Breast epithelium (tissue), 4 donors: Measurements from ENCODE around the gene VSTM2B. TPM values are rescaled to one million over a fixed set of nuclear protein-coding genes. Genes with fewer than 3 reads are reported as not detected.

Experiments
- DNase-seq, 2 donors: peaks; one replicate each; pipeline ENCODE4 v3.0.0-alpha.2; 2019; ENCODE audit warnings: low spot score in 2 of 2
- H3K27ac ChIP-seq, 2 donors: fragments of 200-600 bp; sonication (generic) in 1 of 2; one replicate each; pipeline ENCODE4 v1.5.1; 2016 to 2019; ENCODE audit warnings: mild to moderate bottlenecking in 1 of 2
- H3K27me3 ChIP-seq, 2 donors: fragments of 200-600 bp; sonication (generic) in 1 of 2; one replicate each; pipeline versions ENCODE4 v1.5.1 to v1.6.0; 2017 to 2019; ENCODE audit warnings: control low read depth in 1 of 2, mild to moderate bottlenecking in 1 of 2
- H3K36me3 ChIP-seq: fragments of 200-600 bp; one replicate; pipeline ENCODE4 v1.5.1; 2019
- H3K4me1 ChIP-seq, 2 donors: fragments of 200-600 bp; sonication (generic); one replicate each; pipeline ENCODE4 v1.5.1; 2016 to 2019; ENCODE audit warnings: control low read depth in 1 of 2
- H3K4me3 ChIP-seq, 3 donors: fragments of 200-600 bp; sonication (generic); 1 replicate in 2 of 3; 2 replicates in 1 of 3; pipeline ENCODE4 v1.5.1; 2016 to 2019; ENCODE audit warnings: mild to moderate bottlenecking in 3 of 3, moderate library complexity in 2 of 3
- H3K9me3 ChIP-seq, 2 donors: fragments of 200-600 bp; sonication (generic) in 1 of 2; one replicate each; pipeline ENCODE4 v1.5.1; 2016 to 2019; ENCODE audit warnings: control low read depth in 1 of 2
- CTCF ChIP-seq, 3 donors: fragments of 450-650 bp; IDR thresholded peaks; one replicate each; pipeline ENCODE4 v1.5.1; 2016 to 2017; ENCODE audit warnings: antibody characterized with exemption in 3 of 3, mild to moderate bottlenecking in 3 of 3, moderate library complexity in 3 of 3
- POLR2A ChIP-seq: fragments of 450-650 bp; IDR thresholded peaks from one replicate; pipeline ENCODE4 v1.6.1; 2016; ENCODE audit warnings: antibody characterized with exemption, mild to moderate bottlenecking, moderate library complexity
- POLR2AphosphoS5 ChIP-seq, 3 donors: sonication (generic); formaldehyde crosslinking; IDR thresholded peaks; one replicate each; pipeline ENCODE4 v1.6.1; 2017; ENCODE audit warnings: antibody characterized with exemption in 3 of 3
- intact Hi-C: fragments of 100-400 bp; cut with DNase I; formaldehyde crosslinking; loops from one replicate; pipeline ENCODE4 v1.15.1; 2023; ENCODE audit warnings: low total_unique reads
- total RNA-seq, 3 donors: library from RNA; depleted of rRNA; stranded (reverse); fragments of >200 nt; gene quantifications; one replicate each; pipeline ENCODE4 v1.1.0, GENCODE V29; 2016

VSTM2B gene
- total RNA-seq, 3 donors from 2014 or later, result not detected

- TF ChIP-seq POLR2A (no peak), CTCF (IDR thresholded peaks at IDR 0.05) (no peak), POLR2AphosphoS5 (IDR thresholded peaks at IDR 0.05) (no peak)
- intact Hi-C loops, result no loop called here
- Histone ChIP-seq H3K4me3 (no peak overlapping the region), H3K27me3 (peaks cover 0 to 53% of the 10 kb centered on the region in 2 donors), H3K36me3 (no peaks in the 10 kb centered on the region), H3K4me1 (no peaks in the 10 kb centered on the region), H3K9me3 (peaks cover 6 to 22% of the 10 kb centered on the region in 2 donors), H3K27ac (no peak overlapping the region)
- DNase-seq, result no peak
These were observed 37.8 kb downstream of the VSTM2B start for GRCh38 chr19:29563486-29564101.

- intact Hi-C loops, result no loop called here
- DNase-seq, result no peak
- no peaks in the 10 kb centered on the region for H3K36me3 ChIP-seq
- H3K4me1 ChIP-seq, result no peaks in the 10 kb centered on the region
- H3K9me3 ChIP-seq, result peaks cover 0 to 12% of the 10 kb centered on the region in 2 donors
- TF ChIP-seq POLR2A, result no peak
- TF ChIP-seq CTCF (IDR thresholded peaks at IDR 0.05), result no peak
- TF ChIP-seq POLR2AphosphoS5 (IDR thresholded peaks at IDR 0.05), result no peak
- H3K27ac ChIP-seq, result no peak overlapping the region
- peaks cover 0 to 59% of the 10 kb centered on the region in 2 donors for H3K27me3 ChIP-seq
- H3K4me3 ChIP-seq, result no peak overlapping the region
These were observed 38.8 kb downstream of the VSTM2B start for GRCh38 chr19:29564574-29565005.

GRCh38 chr19:29565171-29565570 lies 39.4 kb downstream of the VSTM2B start:
- no peak for DNase-seq
- H3K4me3 ChIP-seq, result no peak overlapping the region
- TF ChIP-seq POLR2AphosphoS5 (IDR thresholded peaks at IDR 0.05) (no peak), CTCF (IDR thresholded peaks at IDR 0.05) (no peak), POLR2A (no peak)
- H3K4me1 ChIP-seq, result no peaks in the 10 kb centered on the region
- peaks cover 0 to 65% of the 10 kb centered on the region in 2 donors for H3K27me3 ChIP-seq
- no peak overlapping the region for H3K27ac ChIP-seq
- intact Hi-C loops, result no loop called here
- no peaks in the 10 kb centered on the region for H3K36me3 ChIP-seq
- H3K9me3 ChIP-seq, result peaks cover 0 to 7% of the 10 kb centered on the region in 2 donors

GRCh38 chr19:29566496-29567054 lies 40.8 kb downstream of the VSTM2B start:
- H3K9me3 ChIP-seq, result no peaks in the 10 kb centered on the region
- no peaks in the 10 kb centered on the region for H3K36me3 ChIP-seq
- H3K4me1 ChIP-seq, result no peaks in the 10 kb centered on the region
- TF ChIP-seq POLR2A (no peak), CTCF (IDR thresholded peaks at IDR 0.05) (no peak), POLR2AphosphoS5 (IDR thresholded peaks at IDR 0.05) (no peak)
- H3K4me3 ChIP-seq, result no peak overlapping the region
- H3K27ac ChIP-seq, result no peak overlapping the region
- intact Hi-C loops, result no loop called here
- DNase-seq, result no peak
- H3K27me3 ChIP-seq, result peaks cover 0 to 68% of the 10 kb centered on the region in 2 donors

- H3K4me1 ChIP-seq, result no peaks in the 10 kb centered on the region
- no peaks in the 10 kb centered on the region for H3K9me3 ChIP-seq
- no peaks in the 10 kb centered on the region for H3K36me3 ChIP-seq
- TF ChIP-seq CTCF (IDR thresholded peaks at IDR 0.05), result no peak
- intact Hi-C loops, result no loop called here
- peaks cover 0 to 70% of the 10 kb centered on the region in 2 donors for H3K27me3 ChIP-seq
- no peak overlapping the region for H3K4me3 ChIP-seq
- DNase-seq, result no peak
- no peak overlapping the region for H3K27ac ChIP-seq
These were observed 41.6 kb downstream of the VSTM2B start for GRCh38 chr19:29567366-29567915.
